GM12872 (cell line): ENCODE data around the gene ZNF445.

ENCODE experiments used
- CTCF ChIP-seq: IDR thresholded peaks from 3 replicates; pipeline ENCODE4 v1.5.1; 2011; ENCODE audit warnings: low read depth, mild to moderate bottlenecking, low read length, moderate library complexity; ENCODE audit not compliant: insufficient read depth

Gene ZNF445

GRCh38 chr3:44477312-44478030 is at the start of gene ZNF445:
TSS of gene ZNF445 (minus strand) at chr3:44477670. CDS start at chr3:44455549, 22,121 bp downstream.
- TF ChIP-seq CTCF = no peak

DNA sequence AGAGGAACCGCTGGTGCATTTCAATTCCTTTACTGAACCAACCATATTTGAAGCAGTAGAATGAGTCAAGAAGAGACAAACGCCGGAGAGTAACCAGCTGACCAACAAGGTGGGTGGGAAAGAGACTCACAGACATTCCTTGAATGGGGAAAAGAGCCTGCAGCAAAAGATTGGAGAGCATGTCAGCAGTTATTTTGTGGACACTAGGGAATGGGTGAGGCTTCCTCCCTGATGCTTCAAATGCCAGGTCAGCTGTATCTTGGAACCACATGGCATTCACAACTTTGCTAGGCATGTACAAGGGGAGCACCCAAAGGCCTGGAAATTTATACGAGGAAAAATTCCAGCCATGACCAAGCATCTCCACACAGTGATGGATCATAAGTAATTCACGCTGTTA is 47.6 kb upstream of the ZNF445 start:
- TF ChIP-seq CTCF = no peak

DNA sequence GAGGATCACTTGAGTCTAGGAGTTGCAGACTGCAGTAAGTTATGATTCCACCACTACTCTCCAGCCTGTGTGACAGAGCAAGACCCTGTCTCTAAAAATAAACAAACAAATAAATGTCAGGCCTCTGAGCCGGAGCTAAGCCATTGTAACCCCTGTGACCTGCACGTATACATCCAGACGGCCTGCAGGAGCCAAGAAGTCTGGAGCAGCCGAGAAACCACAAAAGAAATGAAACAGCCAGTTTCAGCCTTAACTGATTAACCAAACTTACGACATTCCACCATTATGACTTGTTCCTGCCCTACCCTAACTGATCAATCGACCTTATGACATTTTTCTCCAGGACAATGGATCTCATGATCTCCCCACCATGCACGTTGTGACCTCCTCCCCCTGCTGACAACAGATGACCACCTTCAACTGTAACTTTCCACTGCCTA is 45.0 kb upstream of the ZNF445 start:
- TF ChIP-seq CTCF = no peak

- no peak for TF ChIP-seq CTCF
Measured at GRCh38 chr3:44521721-44522120, 44.3 kb upstream of the ZNF445 start.

DNA sequence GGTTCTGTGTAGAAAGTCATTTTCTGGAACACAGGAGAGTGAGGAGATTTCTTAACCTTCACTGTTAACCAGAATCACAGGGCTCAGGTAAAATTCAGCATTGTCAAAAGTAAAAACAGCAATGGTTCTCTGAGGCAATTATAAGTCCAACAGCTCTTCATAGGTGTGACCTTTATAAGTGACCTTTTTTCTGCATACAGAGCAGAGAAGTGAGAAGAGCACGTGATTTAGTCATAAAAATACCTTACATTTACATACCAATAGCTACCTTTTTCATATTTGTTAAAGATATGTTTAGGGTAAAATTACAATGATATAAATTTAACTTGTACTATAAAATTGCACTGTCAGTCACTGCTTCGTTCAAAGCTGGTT is 41.3 kb upstream of the ZNF445 start:
- no peak for TF ChIP-seq CTCF

GRCh38 chr3:44516230-44516629 is 38.8 kb upstream of the ZNF445 start:
- TF ChIP-seq CTCF = no peak

GRCh38 chr3:44513513-44513912 is 36.0 kb upstream of the ZNF445 start:
- no peak for TF ChIP-seq CTCF
